ENCODE measurements around the gene NRG3. TPM values are rescaled to one million over a fixed set of nuclear protein-coding genes. Genes with fewer than 3 reads are reported as not detected.

The NRG3 gene
- total RNA-seq, 4 donors from 2014 or later: 0.32 to 1.4 TPM; not detected in 2

DNA sequence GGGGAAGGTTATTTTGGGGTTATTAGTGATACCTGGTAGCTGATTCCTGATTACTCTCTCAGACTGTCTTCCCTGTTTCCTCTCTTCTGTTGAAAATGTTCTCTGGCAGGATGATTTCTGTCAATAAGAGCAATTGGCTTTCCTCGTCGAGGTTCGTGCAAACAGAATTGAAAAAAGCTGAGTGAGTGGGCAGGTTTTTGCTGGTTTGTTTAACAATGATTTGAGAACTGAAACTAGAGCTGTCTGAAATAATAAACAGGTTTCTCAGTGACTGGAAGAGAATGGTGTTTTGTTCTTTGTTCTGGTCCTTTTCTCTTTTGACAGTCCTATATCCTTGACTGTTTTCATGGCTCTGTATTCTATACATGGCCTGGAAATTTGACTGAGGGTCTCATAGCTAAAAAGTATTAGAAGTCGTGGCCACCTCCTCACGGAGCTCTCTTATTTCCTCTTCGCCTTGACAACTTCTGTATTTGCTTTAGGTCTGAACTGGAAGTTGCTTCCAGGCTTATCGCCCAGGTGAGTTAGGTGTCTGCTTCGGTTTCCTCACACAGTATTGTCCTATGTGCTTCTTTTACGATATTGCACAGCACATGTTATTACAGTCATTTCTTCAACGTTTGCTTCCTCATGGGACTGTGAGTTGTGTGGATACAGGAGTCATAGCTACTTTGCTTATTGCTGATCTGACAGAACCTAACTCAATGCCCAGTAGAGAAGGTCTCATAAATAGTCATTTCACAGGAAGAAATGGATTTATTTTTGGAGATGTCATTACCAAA, 403.6 kb downstream of the NRG3 start:
- intact Hi-C loops (cut with DNase I; ENCODE audit: low total_unique reads) (no loop called here), in situ Hi-C loops (cut with MboI; ENCODE audit: low pct_ligation_motif_present in 1 of 4, low pct_unique_long_range_greater_than_20kb in 1 of 4, low sequenced_read_pairs in 3 of 4) (no loop called here)
- H3K27me3 ChIP-seq: no peaks in the 10 kb centered on the region
- H3K27ac ChIP-seq: no peak overlapping the region
- no peak for TF ChIP-seq POLR2AphosphoS5 (IDR thresholded peaks at IDR 0.05)
- no peak for TF ChIP-seq POLR2A (IDR thresholded peaks at IDR 0.05)
- TF ChIP-seq EP300 (IDR thresholded peaks at IDR 0.05; ENCODE audit: low read depth): no peak
- no peak for TF ChIP-seq CTCF (IDR thresholded peaks at IDR 0.05)
- no peaks in the 10 kb centered on the region for H3K36me3 ChIP-seq
- WGBS, 2 donors (ENCODE audit: low coverage in 1 of 2): 35 to 55% methylated on average over 10 of the region's 10 CpGs
- H3K9me3 ChIP-seq: no peaks in the 10 kb centered on the region
- H3K4me1 ChIP-seq: no peaks in the 10 kb centered on the region
- peak; percentile 9 for DNase-seq
- no peak overlapping the region for H3K4me3 ChIP-seq

DNA sequence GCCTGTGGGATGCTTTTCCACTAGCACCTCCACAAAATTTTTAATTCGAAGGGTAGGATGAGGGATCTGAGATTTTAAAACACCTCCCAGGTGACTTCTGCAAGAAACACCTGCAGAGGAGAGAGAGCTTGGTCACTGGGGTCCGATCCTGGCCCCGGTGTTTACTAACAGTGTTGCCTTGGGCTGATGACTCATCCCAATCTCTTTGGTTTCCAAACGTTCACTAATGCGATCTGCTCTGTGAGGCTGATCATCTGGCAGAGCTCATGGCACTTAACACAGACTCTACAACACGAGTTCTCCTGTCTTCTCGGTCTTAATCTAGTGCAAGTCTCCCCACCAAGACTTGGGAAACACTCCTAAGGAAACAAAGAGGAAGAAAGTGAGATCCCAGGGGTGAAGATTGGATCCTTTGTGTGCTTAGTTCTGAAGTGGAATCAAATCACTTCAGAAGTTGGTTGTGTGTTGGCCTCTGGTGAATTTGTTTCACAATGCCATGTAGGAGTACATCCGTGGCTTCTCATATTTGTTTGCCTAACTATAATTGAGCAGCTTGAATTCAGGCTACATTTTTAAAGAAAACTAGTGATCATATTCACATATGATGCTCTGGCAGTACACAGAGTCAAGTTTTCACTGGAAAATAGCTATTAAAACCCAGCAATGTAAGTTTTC, 407.9 kb downstream of the NRG3 start:
- Histone ChIP-seq H3K4me1 (no peaks in the 10 kb centered on the region), H3K36me3 (no peaks in the 10 kb centered on the region), H3K9me3 (no peaks in the 10 kb centered on the region), H3K4me3 (no peak overlapping the region), H3K27me3 (no peaks in the 10 kb centered on the region), H3K27ac (no peak overlapping the region)
- in situ Hi-C loops (cut with MboI; ENCODE audit: low pct_ligation_motif_present in 1 of 4, low pct_unique_long_range_greater_than_20kb in 1 of 4, low sequenced_read_pairs in 3 of 4): no loop called here
- WGBS, 2 donors (ENCODE audit: low coverage in 1 of 2): 53 to 60% methylated on average over 3 to 8 of the region's 8 CpGs
- no peak for TF ChIP-seq CTCF (IDR thresholded peaks at IDR 0.05)
- no peak for TF ChIP-seq POLR2A (IDR thresholded peaks at IDR 0.05)
- TF ChIP-seq POLR2AphosphoS5 (IDR thresholded peaks at IDR 0.05): no peak
- TF ChIP-seq EP300 (IDR thresholded peaks at IDR 0.05; ENCODE audit: low read depth): no peak
- intact Hi-C loops (cut with DNase I; ENCODE audit: low total_unique reads): no loop called here
- DNase-seq: no peak

DNA sequence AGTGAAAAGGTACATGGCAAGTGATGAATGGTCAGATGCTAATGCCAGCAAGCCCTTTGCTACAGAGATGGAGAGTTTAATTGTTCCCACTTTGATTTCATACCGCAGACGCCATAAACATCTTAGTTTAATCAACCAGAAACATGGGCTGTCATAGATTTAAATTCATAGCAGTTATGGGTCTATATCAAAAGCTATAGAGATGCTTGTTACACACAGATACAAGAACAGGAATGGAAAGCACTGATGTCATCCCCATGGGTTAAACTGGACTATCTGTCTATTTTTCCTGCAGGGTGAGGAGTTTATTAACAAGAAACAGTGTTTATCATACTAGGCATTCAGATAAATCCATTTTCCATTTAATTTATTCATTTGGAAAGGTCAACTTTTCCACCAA, 409.2 kb downstream of the NRG3 start:
- Histone ChIP-seq H3K4me1 (no peaks in the 10 kb centered on the region), H3K9me3 (no peaks in the 10 kb centered on the region), H3K27me3 (no peaks in the 10 kb centered on the region), H3K4me3 (no peak overlapping the region), H3K36me3 (no peaks in the 10 kb centered on the region), H3K27ac (no peak overlapping the region)
- no peak for DNase-seq
- 87 to 90% methylated on average over 2 of the region's 2 CpGs for WGBS, 2 donors (ENCODE audit: low coverage in 1 of 2)
- intact Hi-C loops (cut with DNase I; ENCODE audit: low total_unique reads) (no loop called here), in situ Hi-C loops (cut with MboI; ENCODE audit: low pct_ligation_motif_present in 1 of 4, low pct_unique_long_range_greater_than_20kb in 1 of 4, low sequenced_read_pairs in 3 of 4) (no loop called here)
- TF ChIP-seq POLR2AphosphoS5 (IDR thresholded peaks at IDR 0.05) (no peak), CTCF (IDR thresholded peaks at IDR 0.05) (no peak), POLR2A (IDR thresholded peaks at IDR 0.05) (no peak)

- H3K36me3 ChIP-seq: no peaks in the 10 kb centered on the region
- intact Hi-C loops (cut with DNase I; ENCODE audit: low total_unique reads) (no loop called here), in situ Hi-C loops (cut with MboI; ENCODE audit: low pct_ligation_motif_present in 1 of 4, low pct_unique_long_range_greater_than_20kb in 1 of 4, low sequenced_read_pairs in 3 of 4) (no loop called here)
- no peaks in the 10 kb centered on the region for H3K9me3 ChIP-seq
- H3K4me3 ChIP-seq: no peak overlapping the region
- no peak for DNase-seq
- no peaks in the 10 kb centered on the region for H3K27me3 ChIP-seq
- H3K4me1 ChIP-seq: no peaks in the 10 kb centered on the region
- WGBS, 2 donors (ENCODE audit: low coverage in 1 of 2): 79 to 100% methylated on average over 1 to 6 of the region's 6 CpGs
- no peak overlapping the region for H3K27ac ChIP-seq
- TF ChIP-seq POLR2AphosphoS5 (IDR thresholded peaks at IDR 0.05) (no peak), EP300 (IDR thresholded peaks at IDR 0.05; ENCODE audit: low read depth) (no peak), CTCF (IDR thresholded peaks at IDR 0.05) (no peak), POLR2A (IDR thresholded peaks at IDR 0.05) (no peak)
Observed at GRCh38 chr10:82288461-82288881, 413.5 kb downstream of the NRG3 start.

Data from transverse colon (tissue), 4 donors.